ENCODE data around the gene RAP1GAP2. TPM values are rescaled to one million over a fixed set of nuclear protein-coding genes. Genes with fewer than 3 reads are reported as not detected.

RAP1GAP2 gene
- total and polyA plus RNA-seq, 9 donors, result 1.2 to 3.5 (median 2.0) TPM

DNA sequence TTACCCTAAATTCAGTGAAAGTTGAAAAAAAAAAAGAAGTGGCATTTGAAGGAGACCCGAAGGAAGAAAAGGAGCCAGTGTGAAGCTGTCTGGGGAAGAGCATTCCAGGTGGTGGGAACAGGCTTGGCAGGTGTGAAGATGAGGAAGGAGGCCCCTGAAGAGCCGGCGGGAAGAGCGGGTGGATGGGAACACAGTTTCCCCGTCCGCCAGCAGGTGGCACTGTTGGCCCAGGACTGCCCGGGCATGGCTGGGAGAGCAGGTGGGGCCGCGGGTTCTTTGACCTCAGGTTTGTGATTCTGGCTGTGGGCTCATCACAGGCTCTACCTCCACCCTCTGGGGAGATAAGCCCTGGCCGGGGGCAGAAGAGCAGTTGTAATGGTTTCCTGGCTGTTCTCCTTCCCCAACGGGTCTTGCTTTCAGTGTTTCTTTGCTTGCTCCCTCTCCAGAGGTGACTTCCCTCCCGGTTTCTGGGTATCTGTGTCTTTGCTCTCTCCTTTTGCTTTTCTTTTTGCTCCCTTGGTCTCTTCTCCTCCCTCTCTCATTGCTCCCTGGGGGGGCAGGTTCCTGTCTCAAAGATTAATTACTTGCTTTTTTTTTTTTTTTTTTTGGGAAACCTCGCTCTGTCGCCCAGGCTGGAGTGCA lies 32.3 kb downstream of the RAP1GAP2 start:
- H3K36me3 ChIP-seq (ENCODE audit: control insufficient read depth, insufficient read depth, low read length), result no peaks in the 10 kb centered on the region
- H3K4me1 ChIP-seq (ENCODE audit: control insufficient read depth, insufficient read depth, low read length), result peaks cover 3% of the 10 kb centered on the region
- DNase-seq, result peak; percentile 43
- no peak overlapping the region for H3K27ac ChIP-seq (ENCODE audit: low read length)
- no peak overlapping the region for H3K4me3 ChIP-seq (ENCODE audit: low read length)
- H3K9me3 ChIP-seq (replicated peaks; ENCODE audit: control insufficient read depth, low read depth, low read length), result no peaks in the 10 kb centered on the region
- peaks cover 9% of the 10 kb centered on the region for H3K27me3 ChIP-seq (ENCODE audit: control insufficient read depth, insufficient read depth, low read length)
- WGBS (ENCODE audit: insufficient coverage), result 7% methylated on average over 9 of the region's 14 CpGs

DNA sequence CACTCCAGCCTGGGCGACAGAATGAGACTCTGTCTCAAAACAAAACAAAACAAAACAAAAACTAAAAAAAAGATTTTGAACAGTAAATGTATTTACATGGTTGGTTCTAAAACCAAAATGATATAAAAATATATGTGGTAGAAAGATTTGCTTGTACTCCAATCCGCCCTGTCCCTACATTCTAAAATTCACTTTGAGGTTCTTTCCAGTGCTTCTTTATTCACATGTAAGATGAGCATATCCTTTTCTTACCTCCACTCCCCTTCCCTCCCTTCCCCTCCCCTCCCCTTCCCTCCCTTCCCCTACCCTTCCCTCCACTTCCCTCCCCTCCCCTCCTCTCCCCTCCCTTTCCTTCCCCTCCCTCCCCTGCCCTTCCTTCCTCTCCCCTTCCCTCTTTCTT lies 34.4 kb downstream of the RAP1GAP2 start:
- WGBS (ENCODE audit: insufficient coverage), result no CpG with 5 or more reads among the region's 2 CpGs
- no peaks in the 10 kb centered on the region for H3K36me3 ChIP-seq (ENCODE audit: control insufficient read depth, insufficient read depth, low read length)
- H3K27ac ChIP-seq (ENCODE audit: low read length), result no peak overlapping the region
- H3K4me3 ChIP-seq (ENCODE audit: low read length), result no peak overlapping the region
- H3K9me3 ChIP-seq (replicated peaks; ENCODE audit: control insufficient read depth, low read depth, low read length), result no peaks in the 10 kb centered on the region
- no peak for DNase-seq
- peaks cover 3% of the 10 kb centered on the region for H3K4me1 ChIP-seq (ENCODE audit: control insufficient read depth, insufficient read depth, low read length)
- H3K27me3 ChIP-seq (ENCODE audit: control insufficient read depth, insufficient read depth, low read length), result peaks cover 11% of the 10 kb centered on the region

DNA sequence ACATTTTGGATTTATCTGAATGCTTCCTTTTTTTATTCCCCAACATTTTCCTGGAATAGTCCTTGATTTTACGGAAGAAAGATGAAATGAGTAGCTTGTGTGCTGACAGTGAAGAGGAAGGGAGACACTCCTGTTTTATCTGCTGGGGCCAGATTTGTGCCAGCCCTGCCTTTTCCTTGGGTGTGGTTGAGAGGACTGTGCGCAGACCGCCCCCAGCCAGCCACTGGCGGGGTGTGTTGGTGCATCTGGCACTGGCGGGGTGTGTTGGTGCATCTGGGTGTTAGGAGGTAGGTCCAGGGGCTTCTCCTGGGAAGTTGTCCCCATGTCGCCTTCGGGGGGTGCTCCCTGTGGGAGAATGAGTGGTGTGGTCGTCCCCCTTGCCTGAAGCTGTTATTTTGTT lies 39.5 kb downstream of the RAP1GAP2 start:
- no peak for DNase-seq
- WGBS (ENCODE audit: insufficient coverage), result no CpG with 5 or more reads among the region's 8 CpGs
- no peak overlapping the region for H3K4me3 ChIP-seq (ENCODE audit: low read length)
- H3K4me1 ChIP-seq (ENCODE audit: control insufficient read depth, insufficient read depth, low read length), result no peaks in the 10 kb centered on the region
- no peak overlapping the region for H3K27ac ChIP-seq (ENCODE audit: low read length)
- H3K9me3 ChIP-seq (replicated peaks; ENCODE audit: control insufficient read depth, low read depth, low read length), result no peaks in the 10 kb centered on the region
- H3K27me3 ChIP-seq (ENCODE audit: control insufficient read depth, insufficient read depth, low read length), result peaks cover 5% of the 10 kb centered on the region
- H3K36me3 ChIP-seq (ENCODE audit: control insufficient read depth, insufficient read depth, low read length), result no peaks in the 10 kb centered on the region

DNA sequence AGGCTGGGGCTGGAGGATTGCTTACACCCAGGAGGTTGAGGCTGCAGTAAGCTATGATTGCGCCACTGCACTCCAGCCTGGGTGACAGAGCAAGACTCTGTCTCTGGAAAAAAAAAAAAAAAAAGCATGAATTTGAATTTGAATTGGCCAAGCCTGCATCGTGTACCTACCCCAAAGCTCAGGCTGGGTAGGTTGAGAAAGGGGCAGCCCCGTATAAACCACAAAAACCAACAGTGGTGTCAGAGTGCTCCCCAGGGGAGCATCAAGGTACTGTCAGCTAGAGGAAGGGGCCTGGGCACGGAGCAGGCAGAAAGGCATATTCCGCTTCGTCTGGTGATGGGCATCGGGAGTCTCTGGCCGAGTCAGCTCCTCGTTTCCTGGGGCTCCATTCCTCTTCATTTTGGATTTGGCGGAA lies 40.9 kb downstream of the RAP1GAP2 start:
- H3K9me3 ChIP-seq (replicated peaks; ENCODE audit: control insufficient read depth, low read depth, low read length), result no peaks in the 10 kb centered on the region
- H3K36me3 ChIP-seq (ENCODE audit: control insufficient read depth, insufficient read depth, low read length), result no peaks in the 10 kb centered on the region
- H3K27me3 ChIP-seq (ENCODE audit: control insufficient read depth, insufficient read depth, low read length), result peaks cover 3% of the 10 kb centered on the region
- no peak overlapping the region for H3K4me3 ChIP-seq (ENCODE audit: low read length)
- DNase-seq, result no peak
- no peaks in the 10 kb centered on the region for H3K4me1 ChIP-seq (ENCODE audit: control insufficient read depth, insufficient read depth, low read length)
- H3K27ac ChIP-seq (ENCODE audit: low read length), result no peak overlapping the region
- 71% methylated on average over 8 of the region's 10 CpGs for WGBS (ENCODE audit: insufficient coverage)

DNA sequence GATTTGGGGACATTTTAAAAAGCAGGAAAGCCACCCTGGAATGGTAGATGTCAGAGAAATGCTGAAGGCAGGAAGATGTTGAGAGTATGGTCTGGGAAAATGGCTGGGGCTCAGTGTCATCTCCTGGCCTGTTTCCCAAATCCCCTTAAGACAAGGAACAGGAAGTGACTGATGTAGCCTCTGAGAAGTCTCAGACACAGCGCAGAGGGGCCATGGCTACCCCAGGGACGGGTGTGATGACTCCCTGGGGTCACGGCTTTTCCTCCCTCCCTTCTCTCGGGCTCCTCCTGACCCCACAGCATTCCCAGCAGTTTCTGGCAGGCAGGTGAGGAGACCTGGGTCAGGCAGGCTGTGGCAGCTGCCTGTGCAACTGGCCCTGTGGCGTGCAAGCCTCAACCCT lies 45.4 kb downstream of the RAP1GAP2 start:
- DNase-seq, result peak; percentile 35
- Histone ChIP-seq H3K27ac (ENCODE audit: low read length) (no peak overlapping the region), H3K27me3 (ENCODE audit: control insufficient read depth, insufficient read depth, low read length) (peaks cover 2% of the 10 kb centered on the region), H3K4me1 (ENCODE audit: control insufficient read depth, insufficient read depth, low read length) (no peaks in the 10 kb centered on the region), H3K4me3 (ENCODE audit: low read length) (no peak overlapping the region), H3K9me3 (replicated peaks; ENCODE audit: control insufficient read depth, low read depth, low read length) (no peaks in the 10 kb centered on the region), H3K36me3 (ENCODE audit: control insufficient read depth, insufficient read depth, low read length) (no peaks in the 10 kb centered on the region)
- WGBS (ENCODE audit: insufficient coverage), result no CpG with 5 or more reads among the region's 5 CpGs

DNA sequence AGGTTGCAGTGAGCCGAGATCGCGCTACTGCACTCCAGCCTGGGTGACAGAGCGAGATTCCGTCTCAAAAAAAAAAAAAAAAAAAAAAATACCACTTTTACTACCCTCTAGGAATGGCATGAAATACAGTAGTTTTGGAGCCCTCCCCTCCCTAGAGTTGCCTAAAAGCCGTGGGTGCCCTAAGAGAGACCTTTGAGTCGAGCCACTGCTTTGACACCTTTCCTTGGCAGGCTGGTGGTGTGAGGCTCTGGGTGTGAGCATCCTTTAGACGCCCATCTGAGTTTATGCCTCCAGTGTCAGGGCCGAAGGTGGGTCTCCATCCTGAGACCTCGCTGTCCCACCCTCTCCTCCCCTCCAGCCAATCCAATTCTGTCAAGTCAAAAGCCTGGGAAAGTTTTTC lies 46.2 kb downstream of the RAP1GAP2 start:
- Histone ChIP-seq H3K36me3 (ENCODE audit: control insufficient read depth, insufficient read depth, low read length) (no peaks in the 10 kb centered on the region), H3K4me1 (ENCODE audit: control insufficient read depth, insufficient read depth, low read length) (no peaks in the 10 kb centered on the region), H3K27me3 (ENCODE audit: control insufficient read depth, insufficient read depth, low read length) (peaks cover 2% of the 10 kb centered on the region), H3K27ac (ENCODE audit: low read length) (no peak overlapping the region), H3K9me3 (replicated peaks; ENCODE audit: control insufficient read depth, low read depth, low read length) (no peaks in the 10 kb centered on the region), H3K4me3 (ENCODE audit: low read length) (no peak overlapping the region)
- DNase-seq, result no peak
- WGBS (ENCODE audit: insufficient coverage), result no CpG with 5 or more reads among the region's 10 CpGs

DNA sequence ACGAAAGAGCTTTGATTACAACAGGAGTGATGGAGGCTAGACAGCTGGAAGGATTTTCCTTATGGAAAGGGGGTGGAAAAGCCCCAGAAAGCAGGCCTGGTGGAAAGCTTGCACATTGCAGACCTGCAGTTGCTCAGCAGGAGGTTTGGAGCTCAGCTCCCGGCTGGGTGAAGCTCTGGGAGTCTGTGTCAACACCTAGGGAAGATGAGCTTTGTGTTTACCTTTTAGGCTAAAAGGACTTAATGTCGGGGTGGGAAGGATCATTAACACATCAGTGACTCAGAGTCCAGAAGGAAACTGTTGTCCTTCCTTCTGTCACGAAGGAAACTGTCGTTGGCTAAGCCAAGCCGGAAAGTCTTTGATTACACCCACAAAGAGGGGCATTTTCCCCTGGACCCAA lies 48.2 kb downstream of the RAP1GAP2 start:
- H3K36me3 ChIP-seq (ENCODE audit: control insufficient read depth, insufficient read depth, low read length), result no peaks in the 10 kb centered on the region
- H3K9me3 ChIP-seq (replicated peaks; ENCODE audit: control insufficient read depth, low read depth, low read length), result no peaks in the 10 kb centered on the region
- no peak overlapping the region for H3K27ac ChIP-seq (ENCODE audit: low read length)
- DNase-seq, result no peak
- H3K4me3 ChIP-seq (ENCODE audit: low read length), result no peak overlapping the region
- 27% methylated on average over 3 of the region's 6 CpGs for WGBS (ENCODE audit: insufficient coverage)
- H3K27me3 ChIP-seq (ENCODE audit: control insufficient read depth, insufficient read depth, low read length), result peaks cover 6% of the 10 kb centered on the region
- peaks cover 5% of the 10 kb centered on the region for H3K4me1 ChIP-seq (ENCODE audit: control insufficient read depth, insufficient read depth, low read length)

DNA sequence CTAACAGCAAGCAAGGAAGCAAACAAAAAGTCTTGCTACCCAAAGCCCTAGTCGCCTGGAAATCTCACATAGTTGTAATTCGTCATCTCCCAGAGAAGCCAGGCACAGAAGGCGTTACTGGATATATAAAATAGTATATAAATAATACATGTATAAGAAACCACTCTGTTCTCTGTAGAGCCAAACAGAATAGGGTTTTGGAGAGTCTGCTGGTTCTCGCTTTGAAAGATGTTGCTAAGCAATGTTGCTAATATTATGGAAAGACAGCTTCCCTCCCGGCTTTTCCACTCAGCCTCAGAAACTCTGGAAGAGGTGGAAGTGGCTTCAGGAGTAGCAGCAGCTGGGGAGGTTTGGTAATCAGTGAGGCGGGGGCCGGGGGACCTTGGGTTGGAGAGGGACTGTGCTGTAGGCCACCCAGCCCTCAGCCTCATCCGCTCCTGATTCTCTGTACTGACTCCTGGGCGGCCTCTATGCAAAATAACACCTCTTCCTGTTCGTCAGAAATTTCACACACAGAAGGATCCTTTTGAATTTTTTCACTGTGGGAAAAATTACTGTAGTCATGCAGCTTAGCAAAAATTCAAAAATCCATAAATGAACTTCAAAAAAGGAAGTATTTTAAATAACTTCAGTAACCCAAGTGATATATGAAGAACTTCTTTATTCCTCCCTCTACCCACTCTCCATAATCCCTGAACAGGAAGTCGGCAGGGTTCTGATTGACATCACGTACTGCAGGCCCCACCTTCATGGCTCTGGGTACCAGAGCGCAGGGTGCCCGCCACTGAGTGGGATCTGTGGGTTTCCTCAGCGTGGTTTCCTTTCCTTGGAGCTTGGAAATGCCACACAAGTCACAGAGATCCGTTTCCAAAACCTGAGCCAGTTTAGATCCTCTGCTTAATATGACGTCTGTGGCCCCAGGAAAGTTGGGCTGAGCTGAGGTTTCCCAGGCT lies 51.4 kb downstream of the RAP1GAP2 start:
- Histone ChIP-seq H3K36me3 (ENCODE audit: control insufficient read depth, insufficient read depth, low read length) (no peaks in the 10 kb centered on the region), H3K4me3 (ENCODE audit: low read length) (no peak overlapping the region), H3K9me3 (replicated peaks; ENCODE audit: control insufficient read depth, low read depth, low read length) (no peaks in the 10 kb centered on the region), H3K27ac (ENCODE audit: low read length) (peak overlapping the region; percentile 7), H3K27me3 (ENCODE audit: control insufficient read depth, insufficient read depth, low read length) (peaks cover 22% of the 10 kb centered on the region), H3K4me1 (ENCODE audit: control insufficient read depth, insufficient read depth, low read length) (peaks cover 8% of the 10 kb centered on the region)
- 50% methylated on average over 6 of the region's 17 CpGs for WGBS (ENCODE audit: insufficient coverage)
- peak; percentile 54 for DNase-seq

DNA sequence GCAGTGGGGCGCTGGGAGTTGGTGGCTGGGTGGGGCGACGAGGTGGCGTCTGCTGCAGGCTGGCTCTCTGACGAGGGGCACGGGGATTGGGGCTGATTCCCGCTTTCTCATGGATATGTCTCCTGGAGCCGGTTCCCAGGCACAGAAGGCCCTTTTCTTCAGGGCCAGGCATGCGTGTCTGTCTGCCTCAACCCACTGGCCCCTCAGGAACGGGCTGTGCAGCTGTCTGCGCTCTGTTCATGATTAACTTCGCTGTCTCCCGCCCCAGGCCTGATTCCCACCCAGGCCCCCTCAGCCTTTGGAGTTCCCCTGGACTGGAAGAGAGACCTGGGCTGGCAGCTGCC lies 53.1 kb downstream of the RAP1GAP2 start:
- Histone ChIP-seq H3K27ac (ENCODE audit: low read length) (no peak overlapping the region), H3K4me1 (ENCODE audit: control insufficient read depth, insufficient read depth, low read length) (peaks cover 14% of the 10 kb centered on the region), H3K27me3 (ENCODE audit: control insufficient read depth, insufficient read depth, low read length) (peaks cover 33% of the 10 kb centered on the region), H3K9me3 (replicated peaks; ENCODE audit: control insufficient read depth, low read depth, low read length) (no peaks in the 10 kb centered on the region), H3K36me3 (ENCODE audit: control insufficient read depth, insufficient read depth, low read length) (no peaks in the 10 kb centered on the region), H3K4me3 (ENCODE audit: low read length) (no peak overlapping the region)
- no peak for DNase-seq
- WGBS (ENCODE audit: insufficient coverage), result 32% methylated on average over 13 of the region's 13 CpGs

DNA sequence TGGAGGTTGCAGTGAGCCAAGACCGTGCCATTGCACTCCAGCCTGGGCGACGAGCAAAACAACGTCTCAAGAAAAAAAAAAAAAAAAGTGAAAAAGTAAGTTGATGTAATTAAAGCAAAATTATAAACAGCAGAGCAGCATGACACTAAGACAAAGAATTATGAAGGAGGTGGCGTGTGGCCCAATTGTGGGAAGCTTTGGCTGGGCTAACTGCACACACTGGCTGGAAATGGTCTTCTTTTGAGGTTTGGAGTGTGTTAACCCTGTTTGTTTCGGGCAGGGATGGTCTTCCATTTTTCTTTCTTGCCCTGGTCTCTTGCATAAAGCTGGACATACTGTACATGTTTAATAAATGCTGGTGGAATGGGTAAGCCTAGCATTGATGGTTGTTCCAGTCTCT lies 54.8 kb downstream of the RAP1GAP2 start:
- peaks cover 49% of the 10 kb centered on the region for H3K27me3 ChIP-seq (ENCODE audit: control insufficient read depth, insufficient read depth, low read length)
- no peak for DNase-seq
- no peak overlapping the region for H3K4me3 ChIP-seq (ENCODE audit: low read length)
- H3K36me3 ChIP-seq (ENCODE audit: control insufficient read depth, insufficient read depth, low read length), result no peaks in the 10 kb centered on the region
- WGBS (ENCODE audit: insufficient coverage), result 73% methylated on average over 5 of the region's 6 CpGs
- H3K9me3 ChIP-seq (replicated peaks; ENCODE audit: control insufficient read depth, low read depth, low read length), result no peaks in the 10 kb centered on the region
- H3K27ac ChIP-seq (ENCODE audit: low read length), result no peak overlapping the region
- H3K4me1 ChIP-seq (ENCODE audit: control insufficient read depth, insufficient read depth, low read length), result peaks cover 19% of the 10 kb centered on the region

All from muscle of leg (tissue), 11 donors.